Measurements from ENCODE around the gene SCN1B. TPM values are rescaled to one million over a fixed set of nuclear protein-coding genes. Genes with fewer than 3 reads are reported as not detected.

SCN1B gene
- total RNA-seq, 6 experiments from 2014 or later: 2.6 to 4.9 (median 3.6) TPM

DNA sequence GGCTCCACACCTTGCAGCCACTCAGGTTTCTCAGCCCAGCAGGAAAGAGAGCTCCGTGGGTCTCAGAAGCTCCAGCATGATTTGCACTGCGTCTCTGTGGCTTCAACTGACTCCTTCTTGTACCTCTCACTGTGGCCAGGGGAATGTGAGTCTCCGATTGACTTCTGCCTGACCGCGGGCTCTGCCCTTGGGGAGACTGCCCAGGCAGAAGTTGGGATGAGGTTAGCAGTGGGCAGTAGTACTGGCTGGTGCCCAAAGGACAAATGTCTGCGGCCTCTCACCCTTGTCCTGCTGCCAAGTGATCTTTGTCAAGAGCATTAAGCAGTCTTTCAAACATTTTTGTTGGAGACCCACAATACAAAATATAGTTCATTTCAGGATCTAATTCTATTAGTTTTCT lies 50.9 kb downstream of the SCN1B start:
- DNase-seq: peak; percentile 69 to 90 (median 86)

DNA sequence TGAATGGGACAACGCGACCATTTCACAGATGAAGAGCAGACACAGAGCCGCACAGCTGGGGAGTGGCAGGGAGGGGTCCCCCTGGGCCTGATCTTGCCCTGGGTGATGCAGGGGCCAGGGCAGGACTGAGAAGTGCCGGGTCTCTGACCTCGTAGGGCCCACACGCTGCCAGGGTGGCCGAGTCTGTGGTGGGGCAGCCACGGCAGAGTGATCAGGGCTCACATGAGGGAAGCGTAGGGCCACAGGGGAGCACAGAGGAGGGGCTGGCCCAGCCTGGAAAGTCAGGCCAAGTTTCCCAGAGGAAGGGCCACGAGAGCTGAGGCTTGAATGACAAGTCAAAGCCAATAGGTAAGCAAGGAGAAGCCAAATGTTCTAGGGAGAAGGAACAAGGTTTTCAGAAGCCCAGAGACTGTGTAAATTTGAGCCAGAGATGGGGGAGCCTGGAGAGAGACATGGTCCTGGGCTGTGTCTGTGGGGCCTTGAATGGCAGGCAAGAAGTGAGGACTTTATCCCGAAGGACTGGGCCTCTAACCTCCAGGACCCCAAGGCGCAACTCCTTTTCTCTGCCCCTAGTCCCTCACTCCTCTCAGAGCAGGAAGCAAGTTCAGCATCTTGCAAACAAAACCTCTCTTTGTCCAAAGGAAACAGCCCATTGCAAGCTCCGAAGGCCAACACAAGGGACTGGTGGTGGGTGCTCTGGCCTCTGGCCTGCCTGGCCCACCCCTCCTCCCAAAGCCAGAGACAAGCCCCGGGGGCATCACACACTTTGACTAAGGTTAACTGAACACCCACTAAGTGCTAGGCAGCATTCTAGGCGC lies 53.6 kb downstream of the SCN1B start:
- WGBS (ENCODE audit: insufficient coverage, low coverage, low lambda C conversion rate, missing lambda C conversion rate): 93% methylated on average over 3 of the region's 15 CpGs
- no peaks in the 10 kb centered on the region for H3K36me3 ChIP-seq
- no peaks in the 10 kb centered on the region for H3K9me3 ChIP-seq
- DNase-seq: no peak
- no peak for ATAC-seq
- no peaks in the 10 kb centered on the region for H3K27me3 ChIP-seq
- intact Hi-C loops (cut with DNase I): no loop called here
- H3K4me1 ChIP-seq: peaks cover 0 to 18% (median 5%) of the 10 kb centered on the region in 4 donors
- TF ChIP-seq, protein P1, sequence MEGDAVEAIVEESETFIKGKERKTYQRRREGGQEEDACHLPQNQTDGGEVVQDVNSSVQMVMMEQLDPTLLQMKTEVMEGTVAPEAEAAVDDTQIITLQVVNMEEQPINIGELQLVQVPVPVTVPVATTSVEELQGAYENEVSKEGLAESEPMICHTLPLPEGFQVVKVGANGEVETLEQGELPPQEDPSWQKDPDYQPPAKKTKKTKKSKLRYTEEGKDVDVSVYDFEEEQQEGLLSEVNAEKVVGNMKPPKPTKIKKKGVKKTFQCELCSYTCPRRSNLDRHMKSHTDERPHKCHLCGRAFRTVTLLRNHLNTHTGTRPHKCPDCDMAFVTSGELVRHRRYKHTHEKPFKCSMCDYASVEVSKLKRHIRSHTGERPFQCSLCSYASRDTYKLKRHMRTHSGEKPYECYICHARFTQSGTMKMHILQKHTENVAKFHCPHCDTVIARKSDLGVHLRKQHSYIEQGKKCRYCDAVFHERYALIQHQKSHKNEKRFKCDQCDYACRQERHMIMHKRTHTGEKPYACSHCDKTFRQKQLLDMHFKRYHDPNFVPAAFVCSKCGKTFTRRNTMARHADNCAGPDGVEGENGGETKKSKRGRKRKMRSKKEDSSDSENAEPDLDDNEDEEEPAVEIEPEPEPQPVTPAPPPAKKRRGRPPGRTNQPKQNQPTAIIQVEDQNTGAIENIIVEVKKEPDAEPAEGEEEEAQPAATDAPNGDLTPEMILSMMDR (IDR thresholded peaks at IDR 0.05): no peak
- no peak overlapping the region for H3K4me3 ChIP-seq
- no peak overlapping the region for H3K27ac ChIP-seq

More for the DNA sequence above, 50.9 kb downstream of the SCN1B start:
- H3K9me3 ChIP-seq: no peaks in the 10 kb centered on the region
- peaks cover 0 to 18% (median 5%) of the 10 kb centered on the region in 4 donors for H3K4me1 ChIP-seq
- H3K36me3 ChIP-seq: no peaks in the 10 kb centered on the region
- TF ChIP-seq POLR2A (IDR thresholded peaks at IDR 0.05): no peak
- TF ChIP-seq, protein P1 (IDR thresholded peaks at IDR 0.05): no peak
- H3K4me3 ChIP-seq: no peak overlapping the region
- no peaks in the 10 kb centered on the region for H3K27me3 ChIP-seq
- peak; percentile 88 to 93 (median 90) for ATAC-seq
- peak overlapping the region in 2 of 3 donors; percentile 23 to 54 for H3K27ac ChIP-seq
- intact Hi-C loops (cut with DNase I): no loop called here
- WGBS (ENCODE audit: insufficient coverage, low coverage, low lambda C conversion rate, missing lambda C conversion rate): 44% methylated on average over 5 of the region's 6 CpGs

DNA sequence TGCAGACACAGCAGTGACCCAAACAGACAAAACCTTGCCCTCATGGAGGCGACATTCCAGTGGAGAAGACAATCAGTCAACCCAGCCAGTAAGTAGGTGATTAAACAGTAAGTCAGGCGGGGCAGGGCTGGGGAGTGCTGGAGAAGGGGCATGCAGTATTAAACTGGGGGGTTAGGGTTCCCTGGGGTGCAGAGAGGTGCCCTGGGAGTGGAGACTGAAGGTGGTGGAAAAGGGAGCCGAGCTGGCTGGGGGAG lies 54.2 kb downstream of the SCN1B start:
- ATAC-seq (no peak), DNase-seq (no peak)
- H3K36me3 ChIP-seq: no peaks in the 10 kb centered on the region
- WGBS (ENCODE audit: insufficient coverage, low coverage, low lambda C conversion rate, missing lambda C conversion rate): 100% methylated on average over 2 of the region's 3 CpGs
- no peak overlapping the region for H3K27ac ChIP-seq
- peaks cover 0 to 18% (median 8%) of the 10 kb centered on the region in 4 donors for H3K4me1 ChIP-seq
- H3K9me3 ChIP-seq: no peaks in the 10 kb centered on the region
- H3K4me3 ChIP-seq: no peak overlapping the region
- no peak for TF ChIP-seq POLR2A (IDR thresholded peaks at IDR 0.05)
- TF ChIP-seq, protein P1 (IDR thresholded peaks at IDR 0.05): no peak
- intact Hi-C loops (cut with DNase I): no loop called here
- no peaks in the 10 kb centered on the region for H3K27me3 ChIP-seq

DNA sequence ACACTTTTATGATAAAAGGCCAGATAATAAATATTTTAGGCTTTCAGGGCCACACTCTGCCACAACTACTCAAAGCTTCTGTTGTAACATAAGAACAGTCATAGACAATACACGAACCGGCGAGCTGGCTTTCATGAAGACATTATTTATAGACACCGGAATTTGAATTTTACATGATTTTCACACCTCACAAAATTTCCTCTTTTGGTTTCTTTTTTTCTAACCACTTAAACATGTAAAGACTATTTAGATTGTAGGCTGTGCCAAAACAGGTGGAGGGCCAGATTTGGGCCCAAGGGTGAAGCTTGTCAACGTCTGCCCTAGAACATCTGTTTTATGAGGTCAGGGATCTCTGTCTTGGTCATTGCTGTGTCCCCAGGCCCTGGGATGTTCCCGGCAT lies 55.7 kb downstream of the SCN1B start:
- TF ChIP-seq POLR2A (IDR thresholded peaks at IDR 0.05): no peak
- TF ChIP-seq, protein P1 (IDR thresholded peaks at IDR 0.05): no peak
- Histone ChIP-seq H3K27me3 (no peaks in the 10 kb centered on the region), H3K4me3 (no peak overlapping the region), H3K27ac (no peak overlapping the region), H3K9me3 (no peaks in the 10 kb centered on the region), H3K4me1 (peaks cover 0 to 23% (median 8%) of the 10 kb centered on the region in 4 donors), H3K36me3 (no peaks in the 10 kb centered on the region)
- no peak for DNase-seq
- ATAC-seq: no peak
- intact Hi-C loops (cut with DNase I): no loop called here
- WGBS (ENCODE audit: insufficient coverage, low coverage, low lambda C conversion rate, missing lambda C conversion rate): 55% methylated on average over 6 of the region's 6 CpGs
